Neural cell (in vitro differentiated cells): ENCODE results near the gene SPP1. TPM values are rescaled to one million over a fixed set of nuclear protein-coding genes. Genes with fewer than 3 reads are reported as not detected.
"Not testable (repeated sequence)": the region's sequence is repeated elsewhere in the genome, so short reads cannot be mapped to it uniquely, and the experiment has no call there.

Source experiments
- H2AFZ ChIP-seq: fragments of 200-600, 300-800 bp; sonication (generic), shearing (Covaris generic); 2 replicates; pipeline ENCODE4 v1.6.0; 2014; ENCODE audit warnings: low read depth, mild to moderate bottlenecking, antibody characterized with exemption, low read length, moderate library complexity
- H3F3A ChIP-seq: fragments of 200-600 bp; shearing (Covaris generic); 2 replicates; pipeline ENCODE4 v1.6.1; 2016; ENCODE audit warnings: mild to moderate bottlenecking, moderate library complexity, mixed read lengths, antibody characterized with exemption, low read length; ENCODE audit not compliant: insufficient read depth, poor library complexity, severe bottlenecking
- H3K27ac ChIP-seq: fragments of 200-600, 300-800 bp; sonication (generic), shearing (Covaris generic); 2 replicates; pipeline ENCODE4 v1.5.1; 2014; ENCODE audit warnings: mild to moderate bottlenecking, low read length, moderate library complexity
- H3K27me3 ChIP-seq: fragments of 300-800, 200-600 bp; sonication (generic), shearing (Covaris generic); 2 replicates; pipeline ENCODE4 v1.6.0; 2014; ENCODE audit warnings: mild to moderate bottlenecking, low read depth, low read length, moderate library complexity; ENCODE audit not compliant: insufficient read depth
- H3K36me3 ChIP-seq: fragments of 300-800, 200-600 bp; sonication (generic), shearing (Covaris generic); 2 replicates; pipeline ENCODE4 v1.5.1; 2014; ENCODE audit warnings: mild to moderate bottlenecking, antibody characterized with exemption, low read length, moderate library complexity; ENCODE audit not compliant: insufficient read depth
- H3K4me2 ChIP-seq: fragments of 300-800, 200-600 bp; sonication (generic), shearing (Covaris generic); 2 replicates; pipeline ENCODE4 v1.6.0; 2014; ENCODE audit warnings: mild to moderate bottlenecking, low read length
- H3K4me3 ChIP-seq: fragments of 300-800, 200-600 bp; sonication (generic), shearing (Covaris generic); 2 replicates; pipeline ENCODE4 v1.5.1; 2014; ENCODE audit warnings: mild to moderate bottlenecking, low read length, moderate library complexity
- H3K79me2 ChIP-seq: fragments of 200-600 bp; shearing (Covaris generic); replicated peaks from 2 replicates; pipeline ENCODE4 v1.6.0; 2014; ENCODE audit warnings: mild to moderate bottlenecking, low read length, moderate library complexity; ENCODE audit not compliant: insufficient read depth
- H3K9ac ChIP-seq: fragments of 300-800, 200-600 bp; sonication (generic), shearing (Covaris generic); 2 replicates; pipeline ENCODE4 v1.6.1; 2016; ENCODE audit warnings: mild to moderate bottlenecking, low read length, mixed read lengths
- H3K9me2 ChIP-seq: fragments of 200-600 bp; shearing (Covaris generic); 2 replicates; pipeline ENCODE4 v1.6.1; 2016; ENCODE audit warnings: mild to moderate bottlenecking, low read length, mixed read lengths; ENCODE audit not compliant: insufficient read depth
- H3K9me3 ChIP-seq: fragments of 200-600, 300-800 bp; sonication (generic), shearing (Covaris generic); 2 replicates; pipeline ENCODE4 v1.6.1; 2016; ENCODE audit warnings: mild to moderate bottlenecking, mixed run types, low read length, moderate library complexity, mixed read lengths
- H4K20me1 ChIP-seq: fragments of 200-600 bp; shearing (Covaris generic); 2 replicates; pipeline ENCODE4 v1.6.1; 2016; ENCODE audit warnings: mild to moderate bottlenecking, mixed run types; ENCODE audit not compliant: insufficient read depth
- CTCF ChIP-seq: fragments of 450-650 bp; IDR thresholded peaks from 2 replicates; pipeline ENCODE4 v1.5.1; 2014; ENCODE audit warnings: antibody characterized with exemption, mild to moderate bottlenecking, moderate library complexity; ENCODE audit not compliant: poor library complexity, severe bottlenecking
- EP300 ChIP-seq: fragments of 450-650 bp; conservative IDR thresholded peaks from 2 replicates; pipeline ENCODE4 v1.6.1; 2014; ENCODE audit warnings: antibody characterized with exemption, mild to moderate bottlenecking, moderate library complexity; ENCODE audit not compliant: poor library complexity, severe bottlenecking
- EZH2 ChIP-seq: fragments of 200-600, 300-800 bp; shearing (Covaris generic), sonication (generic); IDR thresholded peaks from 2 replicates; pipeline ENCODE4 v1.6.1; 2014; ENCODE audit warnings: antibody characterized with exemption, low read length, borderline replicate concordance, mild to moderate bottlenecking; ENCODE audit not compliant: insufficient read depth, poor library complexity, severe bottlenecking
- MXI1 ChIP-seq: fragments of 450-650 bp; conservative IDR thresholded peaks from 2 replicates; pipeline ENCODE4 v1.6.1; 2014; ENCODE audit warnings: antibody characterized with exemption, mild to moderate bottlenecking; ENCODE audit not compliant: poor library complexity, severe bottlenecking
- POLR2AphosphoS5 ChIP-seq: IDR thresholded peaks from 2 replicates; pipeline ENCODE4 v1.6.1; 2012
- RAD21 ChIP-seq: fragments of 450-650 bp; conservative IDR thresholded peaks from 2 replicates; pipeline ENCODE4 v1.6.1; 2014; ENCODE audit warnings: antibody characterized with exemption, mild to moderate bottlenecking, moderate library complexity
- REST ChIP-seq: IDR thresholded peaks from 2 replicates; pipeline ENCODE4 v1.6.1; 2012; ENCODE audit warnings: borderline replicate concordance
- SMC3 ChIP-seq: fragments of 450-650 bp; conservative IDR thresholded peaks from 2 replicates; pipeline ENCODE4 v1.6.1; 2014; ENCODE audit warnings: antibody characterized with exemption, mild to moderate bottlenecking, moderate library complexity; ENCODE audit not compliant: poor library complexity
- TAF1 ChIP-seq: IDR thresholded peaks from 2 replicates; pipeline ENCODE4 v1.6.1; 2012; ENCODE audit warnings: low read depth
- polyA plus RNA-seq: library from polyadenylated mRNA; depleted of rRNA; stranded (reverse); fragments of >200 nt; gene quantifications from 2 replicates; pipeline ENCODE4 v1.2.3, GENCODE V29; 2014

SPP1 gene
- polyA plus RNA-seq, 1 donor from 2014 or later = 0.35 TPM

GRCh38 chr4:87940809-87941208 is 34.7 kb upstream of the SPP1 start:
- not testable (repeated sequence) for H3K4me3 ChIP-seq, H3K9me3 ChIP-seq, H3K27ac ChIP-seq, H3F3A ChIP-seq, H3K79me2 ChIP-seq, H3K36me3 ChIP-seq, H3K9ac ChIP-seq, H4K20me1 ChIP-seq, H3K9me2 ChIP-seq, H3K27me3 ChIP-seq, H2AFZ ChIP-seq, H3K4me2 ChIP-seq

- H4K20me1 ChIP-seq = no peaks in the 10 kb centered on the region
- H3K27ac ChIP-seq = no peak overlapping the region
- no peaks in the 10 kb centered on the region for H3K9me3 ChIP-seq
- TF ChIP-seq TAF1 (no peak), POLR2AphosphoS5 (no peak), SMC3 (no peak), MXI1 (no peak)
- H3K9me2 ChIP-seq = no peaks in the 10 kb centered on the region
- H3K27me3 ChIP-seq = no peaks in the 10 kb centered on the region
- H3F3A ChIP-seq = no peaks in the 10 kb centered on the region
- H3K9ac ChIP-seq = no peak overlapping the region
- no peak overlapping the region for H2AFZ ChIP-seq
- no peaks in the 10 kb centered on the region for H3K36me3 ChIP-seq
- H3K4me3 ChIP-seq = no peak overlapping the region
- H3K4me2 ChIP-seq = no peak overlapping the region
- H3K79me2 ChIP-seq = no peaks in the 10 kb centered on the region
Measured at GRCh38 chr4:87941537-87942392, 33.7 kb upstream of the SPP1 start.

- no peaks in the 10 kb centered on the region for H3K36me3 ChIP-seq
- no peak overlapping the region for H3K27ac ChIP-seq
- H3K9ac ChIP-seq = no peak overlapping the region
- H3K9me2 ChIP-seq = no peaks in the 10 kb centered on the region
- no peaks in the 10 kb centered on the region for H3K79me2 ChIP-seq
- no peak overlapping the region for H2AFZ ChIP-seq
- no peaks in the 10 kb centered on the region for H3K27me3 ChIP-seq
- H3F3A ChIP-seq = no peaks in the 10 kb centered on the region
- no peak overlapping the region for H3K4me3 ChIP-seq
- no peaks in the 10 kb centered on the region for H3K9me3 ChIP-seq
- no peak for TF ChIP-seq POLR2AphosphoS5
- TF ChIP-seq REST = no peak
- TF ChIP-seq SMC3 = no peak
- TF ChIP-seq TAF1 = no peak
- TF ChIP-seq MXI1 = no peak
- no peak for TF ChIP-seq EP300
- no peak for TF ChIP-seq EZH2
- no peak for TF ChIP-seq RAD21
- TF ChIP-seq CTCF = no peak
- H4K20me1 ChIP-seq = no peaks in the 10 kb centered on the region
- no peak overlapping the region for H3K4me2 ChIP-seq
Measured at GRCh38 chr4:87943660-87944149, 31.8 kb upstream of the SPP1 start.
